Neuron (in vitro differentiated cells): ENCODE measurements around the gene DUSP1.

Experiments
- H2AFZ ChIP-seq: one replicate; pipeline ENCODE4 v1.6.1; 2013; ENCODE audit warnings: low read depth, mild to moderate bottlenecking, inconsistent platforms, low read length, moderate library complexity
- H3K27me3 ChIP-seq: one replicate; pipeline ENCODE4 v1.6.1; 2013; ENCODE audit warnings: low read length; ENCODE audit not compliant: insufficient read depth
- H3K36me3 ChIP-seq: one replicate; pipeline ENCODE4 v1.6.1; 2013; ENCODE audit warnings: low read length; ENCODE audit not compliant: insufficient read depth
- H3K4me1 ChIP-seq: one replicate; pipeline ENCODE4 v1.6.1; 2013; ENCODE audit warnings: low read length; ENCODE audit not compliant: insufficient read depth
- H3K4me3 ChIP-seq: 2 replicates; pipeline ENCODE4 v1.5.1; 2013; ENCODE audit warnings: mild to moderate bottlenecking, low read length, moderate library complexity
- H3K9me3 ChIP-seq: one replicate; pipeline ENCODE4 v1.6.1; 2013; ENCODE audit warnings: low read length

The DUSP1 gene

DNA sequence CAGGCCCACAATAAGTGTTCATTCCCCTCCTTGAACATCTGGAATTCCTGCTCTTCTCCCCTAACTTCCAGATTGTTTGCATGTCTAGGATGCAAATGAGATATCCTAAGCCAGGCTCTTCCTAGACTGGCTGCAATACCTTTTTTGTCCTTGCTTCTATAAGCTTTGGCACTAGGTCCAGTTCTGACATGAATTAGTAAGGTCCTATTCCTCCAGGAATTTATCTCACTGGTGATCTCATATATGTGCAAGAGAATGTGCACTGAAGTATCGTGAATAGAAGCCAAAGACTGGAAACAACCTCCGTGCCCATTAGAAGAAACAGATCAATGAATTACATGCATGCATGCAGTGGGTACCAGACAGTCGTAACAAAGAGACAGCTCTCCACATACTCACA, 25.2 kb downstream of the DUSP1 start:
- Histone ChIP-seq H2AFZ (no peak overlapping the region), H3K27me3 (no peaks in the 10 kb centered on the region), H3K4me1 (no peaks in the 10 kb centered on the region), H3K4me3 (no peak overlapping the region), H3K36me3 (no peaks in the 10 kb centered on the region), H3K9me3 (peaks cover 5% of the 10 kb centered on the region)

DNA sequence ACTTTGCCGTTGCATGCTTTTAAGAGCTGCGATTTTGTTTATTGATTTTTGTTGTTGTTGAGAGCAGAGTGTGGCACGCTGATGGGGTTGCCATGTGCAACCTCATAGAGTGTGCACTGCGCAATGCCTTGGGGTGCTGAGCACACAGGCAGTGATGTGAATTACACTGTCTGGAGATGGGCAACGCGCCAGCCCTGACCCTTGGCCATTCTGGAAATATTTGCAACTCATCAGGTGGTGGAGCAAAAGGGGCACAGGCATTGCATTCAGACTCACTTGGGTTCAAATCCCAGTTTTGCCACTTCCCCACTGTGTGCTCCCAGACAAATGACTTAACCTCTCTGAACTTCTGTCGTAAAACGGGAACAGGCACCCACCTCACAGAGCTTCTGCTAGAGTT, 25.6 kb downstream of the DUSP1 start:
- no peaks in the 10 kb centered on the region for H3K27me3 ChIP-seq
- no peaks in the 10 kb centered on the region for H3K36me3 ChIP-seq
- H3K4me1 ChIP-seq: no peaks in the 10 kb centered on the region
- peaks cover 5% of the 10 kb centered on the region for H3K9me3 ChIP-seq
- H3K4me3 ChIP-seq: no peak overlapping the region
- no peak overlapping the region for H2AFZ ChIP-seq

DNA sequence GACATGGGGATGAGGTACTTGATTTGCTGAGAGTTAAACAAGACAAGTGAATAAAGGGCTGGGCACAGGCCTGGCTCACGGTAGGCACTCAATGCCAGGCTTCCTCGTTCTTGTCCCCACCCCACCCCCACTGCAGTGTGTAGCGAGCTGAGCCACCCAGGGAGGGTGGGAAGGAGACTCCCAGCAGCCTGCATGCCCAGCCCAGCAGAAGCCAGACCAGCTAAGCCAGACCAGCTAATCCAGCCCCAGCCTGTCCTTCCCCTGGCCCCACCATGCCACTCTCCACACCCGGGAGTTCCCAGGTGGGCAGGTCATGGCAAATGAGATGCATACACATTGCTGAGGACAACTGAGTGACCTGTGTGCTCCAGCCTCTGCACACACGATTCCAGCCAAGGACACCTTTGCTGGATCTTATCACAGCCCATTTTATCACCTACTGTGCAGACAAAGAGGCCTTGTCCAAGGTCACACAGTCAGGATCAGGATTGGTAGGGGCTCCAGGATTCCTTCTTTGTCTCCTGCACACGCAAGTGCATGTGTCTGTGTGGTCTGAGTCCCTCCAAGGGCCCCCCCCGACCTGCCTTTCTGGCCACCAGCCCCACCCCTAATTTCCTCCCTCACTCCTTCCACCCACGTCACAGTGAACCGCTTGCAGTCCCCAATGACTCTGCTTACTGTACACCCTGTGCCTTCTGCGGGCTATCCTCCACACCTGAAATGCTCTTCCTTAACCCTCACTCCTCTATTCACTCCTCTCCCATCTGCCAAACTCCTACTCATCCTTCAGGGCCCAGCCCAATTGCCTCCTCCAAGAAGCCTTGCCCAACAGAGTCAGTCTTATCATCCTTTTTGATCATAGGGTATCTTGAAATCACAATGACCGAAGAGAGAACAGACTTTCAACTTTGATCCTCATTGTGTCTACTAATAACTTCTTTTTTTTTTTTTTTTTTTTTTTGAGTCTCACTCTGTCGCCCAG, 26.6 kb downstream of the DUSP1 start:
- Histone ChIP-seq H3K4me1 (no peaks in the 10 kb centered on the region), H3K36me3 (no peaks in the 10 kb centered on the region), H3K9me3 (peaks cover 5% of the 10 kb centered on the region), H3K4me3 (no peak overlapping the region), H2AFZ (no peak overlapping the region), H3K27me3 (no peaks in the 10 kb centered on the region)

DNA sequence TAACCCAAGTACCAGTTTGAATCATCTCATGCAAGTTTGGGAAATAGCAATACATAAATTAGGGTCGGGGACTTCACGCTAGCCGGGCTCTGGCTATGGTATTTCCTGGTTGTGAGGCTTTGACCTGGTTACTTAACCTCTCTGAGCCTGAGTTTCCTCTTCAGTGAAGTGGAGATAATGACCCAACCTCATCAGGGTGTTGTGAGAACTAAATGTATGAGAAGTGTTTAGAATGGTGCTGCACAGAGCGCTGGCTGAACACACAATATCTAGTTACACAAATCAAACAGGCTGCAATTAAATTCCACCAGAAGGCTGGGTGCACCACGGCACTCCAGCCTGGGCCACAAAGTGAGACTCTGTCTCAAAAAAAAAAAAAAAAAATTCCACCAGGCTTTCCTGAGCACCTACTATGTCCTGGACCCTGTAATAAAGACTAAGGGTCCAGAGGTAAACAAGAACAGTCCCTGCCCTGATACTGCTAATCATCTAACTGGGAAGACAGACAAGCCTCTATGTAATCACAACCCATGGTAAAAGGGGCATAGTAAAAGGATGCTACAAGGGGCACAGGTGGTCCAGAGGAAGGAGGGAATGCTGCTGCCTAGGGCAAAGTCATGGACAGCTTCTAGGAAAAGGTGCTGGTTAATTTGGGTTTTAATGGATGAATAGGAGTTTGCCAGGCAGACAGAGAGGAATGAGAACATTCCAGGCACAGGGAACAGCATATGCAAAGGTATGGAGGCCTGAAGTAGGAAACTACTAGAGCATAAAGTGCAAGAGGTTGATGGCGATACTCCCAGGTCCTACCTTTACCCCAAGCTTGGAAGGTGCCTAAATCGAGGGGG, 27.7 kb downstream of the DUSP1 start:
- Histone ChIP-seq H3K27me3 (no peaks in the 10 kb centered on the region), H2AFZ (no peak overlapping the region), H3K36me3 (no peaks in the 10 kb centered on the region), H3K4me3 (no peak overlapping the region), H3K9me3 (peaks cover 2% of the 10 kb centered on the region), H3K4me1 (no peaks in the 10 kb centered on the region)

DNA sequence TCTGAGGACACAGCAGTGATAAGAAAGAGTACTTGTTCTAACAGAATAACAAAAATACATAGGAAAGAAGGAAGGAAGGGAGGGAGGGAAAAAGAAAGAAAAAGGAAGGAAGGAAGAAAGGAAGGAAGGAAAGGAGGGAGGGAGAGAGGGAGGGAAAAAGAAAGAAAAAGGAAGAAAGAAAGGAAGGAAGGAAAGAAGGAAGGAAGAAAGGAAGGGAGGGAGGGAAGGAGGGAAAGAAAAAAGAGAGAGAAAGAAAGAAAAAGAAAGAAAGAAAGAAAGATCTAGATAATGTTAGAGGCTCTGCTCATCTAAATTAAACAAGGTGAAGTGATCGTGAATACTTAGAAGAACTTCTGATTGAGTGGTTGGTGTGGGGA, 29.8 kb downstream of the DUSP1 start:
- no peaks in the 10 kb centered on the region for H3K9me3 ChIP-seq
- no peak overlapping the region for H2AFZ ChIP-seq
- peaks cover 7% of the 10 kb centered on the region for H3K4me1 ChIP-seq
- no peaks in the 10 kb centered on the region for H3K27me3 ChIP-seq
- no peak overlapping the region for H3K4me3 ChIP-seq
- H3K36me3 ChIP-seq: no peaks in the 10 kb centered on the region

DNA sequence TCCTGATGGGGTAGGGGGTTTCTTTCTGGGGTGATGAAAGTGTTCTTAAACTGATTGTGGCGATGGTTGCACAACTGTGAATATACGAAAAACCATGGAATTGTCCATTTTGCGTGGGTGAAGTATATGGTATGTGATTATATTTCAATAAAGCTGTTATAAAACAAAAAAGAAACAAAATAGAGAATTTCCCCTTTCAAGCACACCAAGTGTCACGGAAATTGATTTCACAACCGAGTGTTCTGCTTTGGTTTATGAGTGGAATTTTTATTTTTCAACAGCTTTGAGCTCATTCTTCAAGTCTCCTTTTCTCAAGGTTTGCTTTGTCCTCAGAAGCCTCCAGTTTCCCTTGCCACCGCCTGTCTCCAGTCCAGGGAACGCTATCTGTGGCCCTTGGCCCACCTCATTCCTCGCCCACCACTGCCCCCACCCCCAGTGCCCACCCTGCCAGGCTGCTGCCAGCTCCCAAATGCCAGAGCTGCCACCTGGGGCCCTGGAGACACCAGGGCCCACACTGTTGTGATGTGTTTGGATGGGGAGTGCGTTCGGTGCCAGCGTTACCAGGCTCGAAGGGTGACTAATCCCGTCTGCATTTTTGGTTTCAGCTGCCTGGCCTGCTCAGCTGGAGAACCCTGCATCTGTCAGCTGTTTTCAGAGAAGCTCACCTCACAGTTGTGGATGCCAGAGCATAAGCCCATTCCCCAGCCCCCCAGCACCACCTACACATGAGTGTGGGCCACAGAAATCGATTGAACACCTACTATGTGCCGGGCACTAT, 30.4 kb downstream of the DUSP1 start:
- no peaks in the 10 kb centered on the region for H3K36me3 ChIP-seq
- no peaks in the 10 kb centered on the region for H3K27me3 ChIP-seq
- H2AFZ ChIP-seq: no peak overlapping the region
- no peaks in the 10 kb centered on the region for H3K9me3 ChIP-seq
- H3K4me3 ChIP-seq: no peak overlapping the region
- H3K4me1 ChIP-seq: peaks cover 8% of the 10 kb centered on the region

DNA sequence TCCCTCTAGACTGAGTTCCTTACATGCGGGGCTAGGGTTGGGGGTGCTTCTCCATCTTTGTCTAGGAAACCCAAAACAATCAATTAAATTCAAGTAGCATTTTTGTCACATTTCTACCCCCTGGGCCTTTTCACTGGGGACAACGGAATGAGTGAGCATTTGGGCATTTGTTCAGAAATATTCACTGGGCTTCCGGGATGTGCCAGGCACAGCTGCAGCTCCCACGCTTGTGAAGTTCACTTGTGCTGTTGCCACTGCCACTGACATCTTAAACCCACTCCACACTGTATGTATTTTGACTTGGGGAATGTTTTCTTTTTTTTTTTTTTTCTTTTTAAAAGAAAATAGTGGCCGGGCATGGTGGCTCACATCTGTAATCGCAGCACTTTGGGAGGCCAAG, 31.6 kb downstream of the DUSP1 start:
- Histone ChIP-seq H3K4me3 (no peak overlapping the region), H3K27me3 (no peaks in the 10 kb centered on the region), H3K9me3 (no peaks in the 10 kb centered on the region), H3K4me1 (peaks cover 8% of the 10 kb centered on the region), H3K36me3 (no peaks in the 10 kb centered on the region), H2AFZ (no peak overlapping the region)

DNA sequence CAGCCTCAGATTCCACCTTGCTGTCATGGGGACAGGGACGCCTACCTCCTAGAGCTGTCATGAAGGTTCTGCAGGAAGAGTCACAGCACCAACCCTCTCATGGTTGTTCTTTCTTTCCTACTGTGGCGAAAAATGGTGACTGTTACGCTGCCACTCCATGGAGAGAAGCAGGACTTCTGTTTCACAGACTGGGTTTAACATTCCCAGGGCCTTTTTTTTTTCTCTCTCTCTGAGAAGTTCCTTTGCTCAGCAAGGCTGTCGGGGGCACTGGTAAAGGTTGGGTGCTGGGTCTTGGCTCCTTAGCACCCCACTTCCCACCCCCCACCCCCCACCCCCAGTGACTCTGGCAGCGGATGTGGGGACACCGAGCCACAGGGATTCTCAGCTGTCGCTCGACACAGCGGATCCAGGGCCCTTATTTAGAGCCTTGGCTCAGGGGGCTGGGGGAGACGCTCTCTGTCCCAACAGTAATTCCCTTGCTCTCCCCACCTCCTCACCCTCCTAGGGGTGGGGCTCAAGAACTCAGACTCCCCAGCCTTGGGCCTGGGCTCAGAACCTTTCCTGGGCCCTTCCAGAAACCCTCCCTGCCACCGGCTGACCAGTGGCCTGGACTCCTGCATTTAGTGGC, 34.4 kb downstream of the DUSP1 start:
- peaks cover 8% of the 10 kb centered on the region for H3K4me1 ChIP-seq
- H3K4me3 ChIP-seq: no peak overlapping the region
- peaks cover 14% of the 10 kb centered on the region for H3K27me3 ChIP-seq
- H2AFZ ChIP-seq: no peak overlapping the region
- H3K36me3 ChIP-seq: no peaks in the 10 kb centered on the region
- H3K9me3 ChIP-seq: no peaks in the 10 kb centered on the region

DNA sequence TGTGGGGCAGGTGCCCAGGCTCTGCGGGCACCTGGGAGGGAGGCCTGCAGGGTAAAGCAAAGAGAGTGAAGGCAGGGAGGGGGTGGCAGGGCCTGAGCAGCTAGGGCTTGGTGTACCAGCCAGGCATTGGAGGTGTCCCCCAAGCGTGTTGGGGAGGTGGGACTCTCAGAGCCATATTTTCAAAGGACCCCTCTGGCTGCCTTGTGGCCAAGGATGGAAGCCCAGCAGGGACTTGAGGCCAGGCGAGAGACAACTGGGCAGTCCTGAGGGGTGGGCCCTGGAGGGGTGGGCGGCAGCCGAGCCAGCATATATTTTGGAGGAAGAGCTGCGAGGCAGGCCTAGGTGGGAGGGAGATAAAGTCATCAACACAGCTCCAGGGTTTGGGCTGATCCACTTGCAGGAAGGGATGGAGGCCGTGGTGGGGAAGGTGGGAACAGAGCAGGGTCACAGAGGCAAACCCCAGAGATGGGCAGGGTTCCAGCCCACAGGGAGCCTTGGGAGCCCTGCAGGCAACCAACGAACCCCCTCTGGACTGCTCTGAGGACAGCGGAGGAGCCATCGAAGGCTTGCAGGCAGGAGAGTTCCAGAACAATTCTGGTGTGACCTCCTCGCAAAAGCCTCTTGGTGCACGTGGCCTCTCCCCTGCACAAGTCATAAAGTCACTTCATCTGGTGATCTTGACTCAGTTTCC, 35.7 kb downstream of the DUSP1 start:
- Histone ChIP-seq H3K4me1 (peaks cover 8% of the 10 kb centered on the region), H3K9me3 (no peaks in the 10 kb centered on the region), H3K4me3 (no peak overlapping the region), H2AFZ (no peak overlapping the region), H3K27me3 (peaks cover 14% of the 10 kb centered on the region), H3K36me3 (no peaks in the 10 kb centered on the region)

DNA sequence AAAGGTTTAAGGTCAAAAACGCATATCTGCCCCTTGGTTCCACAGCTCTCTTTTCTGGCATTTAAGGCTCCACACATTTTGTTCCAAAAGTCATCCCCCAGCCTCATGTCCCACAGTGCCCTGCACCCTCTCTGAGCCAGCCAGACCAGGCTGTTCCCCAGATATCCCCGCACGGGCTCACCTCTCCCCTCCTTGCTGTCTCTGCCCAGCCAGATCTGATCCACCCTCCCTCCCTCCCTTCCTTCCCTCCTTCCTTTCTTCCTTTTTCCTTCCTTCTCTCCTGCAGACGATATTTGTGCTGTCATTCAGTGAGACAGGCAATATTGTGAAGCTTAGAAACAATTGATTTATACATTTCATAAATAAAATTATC, 37.0 kb downstream of the DUSP1 start:
- Histone ChIP-seq H3K4me3 (no peak overlapping the region), H3K36me3 (no peaks in the 10 kb centered on the region), H3K9me3 (no peaks in the 10 kb centered on the region), H3K27me3 (peaks cover 26% of the 10 kb centered on the region), H3K4me1 (peaks cover 8% of the 10 kb centered on the region), H2AFZ (no peak overlapping the region)

DNA sequence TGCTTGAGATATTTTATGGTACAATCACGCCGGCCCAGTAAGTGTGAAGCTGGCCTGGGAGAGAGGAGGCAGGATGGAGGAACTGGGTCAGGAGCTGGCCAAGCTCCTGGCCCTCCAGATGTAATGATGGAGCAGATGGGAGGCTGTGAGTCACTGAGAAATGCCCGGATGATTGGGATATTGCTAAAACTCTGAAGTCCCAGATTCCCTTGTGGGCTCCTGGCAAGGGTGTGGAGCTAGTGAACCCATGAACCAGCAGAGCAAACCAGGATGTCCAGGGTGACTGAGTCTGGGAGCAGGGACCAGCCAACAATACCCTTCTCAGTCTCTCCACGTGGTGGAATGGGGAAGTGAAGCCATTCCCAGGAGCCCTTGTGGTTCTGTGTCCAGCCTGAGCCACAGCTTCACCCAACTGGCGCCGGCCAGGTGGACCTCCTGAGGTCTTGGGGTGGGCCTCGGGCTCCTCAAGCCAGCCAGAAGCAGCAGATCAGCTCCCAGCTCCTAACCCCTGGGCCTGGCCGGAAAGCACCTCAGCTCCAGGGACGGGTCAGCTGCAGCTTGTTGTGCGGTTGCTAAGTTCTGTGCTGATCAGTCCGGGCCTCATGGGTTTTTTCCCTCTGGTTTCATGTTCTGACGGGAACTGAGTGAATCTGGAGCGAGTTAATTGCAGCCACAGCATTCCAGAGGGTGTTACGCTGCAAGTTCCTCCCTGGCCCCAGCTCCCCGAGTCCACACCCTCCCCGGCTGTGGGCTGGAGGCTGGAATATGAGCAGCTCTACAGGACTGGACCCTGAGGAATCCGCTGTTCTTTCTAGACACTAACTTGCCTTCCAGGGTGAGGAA, 37.6 kb downstream of the DUSP1 start:
- Histone ChIP-seq H3K9me3 (no peaks in the 10 kb centered on the region), H3K36me3 (no peaks in the 10 kb centered on the region), H3K4me1 (peaks cover 8% of the 10 kb centered on the region), H2AFZ (no peak overlapping the region), H3K27me3 (peaks cover 27% of the 10 kb centered on the region), H3K4me3 (no peak overlapping the region)
